Measurements from ENCODE around the gene GSTM4. TPM values are rescaled to one million over a fixed set of nuclear protein-coding genes. Genes with fewer than 3 reads are reported as not detected.
"Not testable (repeated sequence)": the region's sequence is repeated elsewhere in the genome, so short reads cannot be mapped to it uniquely, and the experiment has no call there.

The GSTM4 gene
- total and polyA plus RNA-seq, 2 donors (not counting 1 experiment from before 2014, with no cell fraction given): 28.6 to 56.5 TPM

DNA sequence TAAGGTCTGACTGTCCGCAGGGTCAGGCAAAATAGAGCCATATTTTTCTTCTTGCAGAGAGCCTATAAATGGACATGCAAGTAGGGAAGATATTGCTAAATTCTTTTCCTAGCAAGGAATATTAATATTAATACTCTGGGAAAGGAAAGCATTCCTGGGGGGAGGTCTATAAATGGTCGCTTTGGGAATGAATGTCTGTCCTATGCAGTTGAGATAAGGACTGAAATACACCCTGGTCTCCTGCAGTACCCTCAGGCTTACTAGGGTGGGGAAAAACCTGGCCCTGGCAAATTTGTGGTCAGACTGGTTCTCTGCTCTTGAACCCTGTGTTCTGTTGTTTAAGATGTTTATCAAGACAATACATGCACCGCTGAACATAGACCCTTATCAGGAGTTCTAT is 47.0 kb downstream of the GSTM4 start:
- ATAC-seq (ENCODE audit: low read depth); H3K9ac ChIP-seq (ENCODE audit: low read length); H3K9me3 ChIP-seq (ENCODE audit: control extremely low read depth in 1 of 3, control insufficient read depth in 2 of 3, insufficient read depth in 1 of 3, low read length in 2 of 3); H3K79me2 ChIP-seq (ENCODE audit: control insufficient read depth, insufficient read depth, low read length); H3K4me2 ChIP-seq (replicated peaks; ENCODE audit: low read depth, low read length, poor library complexity, severe bottlenecking); H3K4me3 Mint-ChIP-seq; H3K4me1 Mint-ChIP-seq; DNase-seq; POLR2A ChIA-PET; intact Hi-C loops (cut with micrococcal nuclease); H3K27me3 ChIP-seq (replicated peaks in 1 of 4; ENCODE audit: control extremely low read depth in 1 of 4, control insufficient read depth in 3 of 4, insufficient read depth in 4 of 4, low read length in 3 of 4); H3K4me3 ChIP-seq (ENCODE audit: control extremely low read depth in 1 of 5, extremely low read depth in 1 of 5, insufficient read depth in 1 of 5, low read depth in 2 of 5, low read length in 4 of 5); H2AFZ ChIP-seq (ENCODE audit: insufficient read depth, low read depth, low read length, poor library complexity, severe bottlenecking); H3K27ac Mint-ChIP-seq; H3K27me3 Mint-ChIP-seq; H3K4me1 ChIP-seq (ENCODE audit: control insufficient read depth in 2 of 2, insufficient read depth in 2 of 2, low read length in 2 of 2); H3K27ac ChIP-seq (ENCODE audit: low read length in 2 of 2); H3K36me3 ChIP-seq (replicated peaks in 1 of 2; ENCODE audit: control extremely low read depth in 1 of 2, control insufficient read depth in 1 of 2, extremely low read depth in 1 of 2, insufficient read depth in 2 of 2, low read length in 1 of 2); H4K20me1 ChIP-seq (ENCODE audit: control insufficient read depth, insufficient read depth, low read length, poor library complexity, severe bottlenecking); H3K9me3 Mint-ChIP-seq (ENCODE audit: insufficient read depth); CTCF ChIA-PET: not testable (repeated sequence)
- 20% methylated on average over 1 of the region's 3 CpGs for WGBS (ENCODE audit: insufficient coverage)

DNA sequence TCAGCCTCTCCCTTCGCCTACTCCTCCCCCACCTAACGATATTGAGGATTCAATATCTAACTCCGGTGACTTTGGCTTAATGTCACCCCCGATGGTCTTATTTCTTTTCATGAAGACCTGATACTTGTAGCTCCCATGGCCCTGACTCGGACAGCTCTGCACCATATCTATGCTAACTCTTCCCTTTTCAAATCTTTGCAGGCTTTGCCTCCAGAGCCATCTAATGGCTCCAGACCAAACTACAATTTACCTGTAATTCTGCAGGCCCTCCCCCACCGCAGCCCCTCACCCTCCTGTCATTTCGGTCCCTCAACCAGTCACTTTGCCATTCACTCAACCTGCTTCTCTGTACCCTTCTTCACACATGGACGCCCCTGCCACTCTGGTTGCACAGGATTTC is 48.3 kb downstream of the GSTM4 start:
- H3K27ac Mint-ChIP-seq: no peak overlapping the region
- H3K27me3 Mint-ChIP-seq: peaks cover 4% of the 10 kb centered on the region
- ATAC-seq (ENCODE audit: low read depth) (no peak), DNase-seq (no peak)
- ChIA-PET POLR2A (no interaction called here), CTCF (interaction anchor here (1.1 kb wide), 1 partner anchor 158 kb away, joined by 3 read pairs; no protein-coding TSS in a partner anchor)
- Histone ChIP-seq H3K27ac (ENCODE audit: low read length in 2 of 2) (no peak overlapping the region), H3K36me3 (replicated peaks in 1 of 2; ENCODE audit: control extremely low read depth in 1 of 2, control insufficient read depth in 1 of 2, extremely low read depth in 1 of 2, insufficient read depth in 2 of 2, low read length in 1 of 2) (no peaks in the 10 kb centered on the region), H3K27me3 (replicated peaks in 1 of 4; ENCODE audit: control extremely low read depth in 1 of 4, control insufficient read depth in 3 of 4, insufficient read depth in 4 of 4, low read length in 3 of 4) (no peaks in the 10 kb centered on the region), H3K9me3 (ENCODE audit: control extremely low read depth in 1 of 3, control insufficient read depth in 2 of 3, insufficient read depth in 1 of 3, low read length in 2 of 3) (peaks cover 0 to 10% (median 6%) of the 10 kb centered on the region in 3 donors), H3K4me1 (ENCODE audit: control insufficient read depth in 2 of 2, insufficient read depth in 2 of 2, low read length in 2 of 2) (no peaks in the 10 kb centered on the region), H3K79me2 (ENCODE audit: control insufficient read depth, insufficient read depth, low read length) (no peaks in the 10 kb centered on the region), H2AFZ (ENCODE audit: insufficient read depth, low read depth, low read length, poor library complexity, severe bottlenecking) (no peak overlapping the region), H3K9ac (ENCODE audit: low read length) (no peak overlapping the region), H3K4me2 (replicated peaks; ENCODE audit: low read depth, low read length, poor library complexity, severe bottlenecking) (no peak overlapping the region), H3K4me3 (ENCODE audit: control extremely low read depth in 1 of 5, extremely low read depth in 1 of 5, insufficient read depth in 1 of 5, low read depth in 2 of 5, low read length in 4 of 5) (no peak overlapping the region), H4K20me1 (ENCODE audit: control insufficient read depth, insufficient read depth, low read length, poor library complexity, severe bottlenecking) (no peaks in the 10 kb centered on the region)
- WGBS (ENCODE audit: insufficient coverage): 81% methylated on average over 8 of the region's 8 CpGs
- peaks cover 2% of the 10 kb centered on the region for H3K9me3 Mint-ChIP-seq (ENCODE audit: insufficient read depth)
- no peak overlapping the region for H3K4me3 Mint-ChIP-seq
- no peaks in the 10 kb centered on the region for H3K4me1 Mint-ChIP-seq
- TF ChIP-seq, protein P1, sequence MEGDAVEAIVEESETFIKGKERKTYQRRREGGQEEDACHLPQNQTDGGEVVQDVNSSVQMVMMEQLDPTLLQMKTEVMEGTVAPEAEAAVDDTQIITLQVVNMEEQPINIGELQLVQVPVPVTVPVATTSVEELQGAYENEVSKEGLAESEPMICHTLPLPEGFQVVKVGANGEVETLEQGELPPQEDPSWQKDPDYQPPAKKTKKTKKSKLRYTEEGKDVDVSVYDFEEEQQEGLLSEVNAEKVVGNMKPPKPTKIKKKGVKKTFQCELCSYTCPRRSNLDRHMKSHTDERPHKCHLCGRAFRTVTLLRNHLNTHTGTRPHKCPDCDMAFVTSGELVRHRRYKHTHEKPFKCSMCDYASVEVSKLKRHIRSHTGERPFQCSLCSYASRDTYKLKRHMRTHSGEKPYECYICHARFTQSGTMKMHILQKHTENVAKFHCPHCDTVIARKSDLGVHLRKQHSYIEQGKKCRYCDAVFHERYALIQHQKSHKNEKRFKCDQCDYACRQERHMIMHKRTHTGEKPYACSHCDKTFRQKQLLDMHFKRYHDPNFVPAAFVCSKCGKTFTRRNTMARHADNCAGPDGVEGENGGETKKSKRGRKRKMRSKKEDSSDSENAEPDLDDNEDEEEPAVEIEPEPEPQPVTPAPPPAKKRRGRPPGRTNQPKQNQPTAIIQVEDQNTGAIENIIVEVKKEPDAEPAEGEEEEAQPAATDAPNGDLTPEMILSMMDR (IDR thresholded peaks at IDR 0.05): no peak
- TF ChIP-seq EZH2 (IDR thresholded peaks at IDR 0.05; ENCODE audit: borderline replicate concordance, insufficient read depth, low read depth, low read length, poor library complexity, severe bottlenecking): no peak
- intact Hi-C loops (cut with micrococcal nuclease): no loop called here

All from B cell (primary cell).